ENCODE results near the gene RASA1. TPM values are rescaled to one million over a fixed set of nuclear protein-coding genes. Genes with fewer than 3 reads are reported as not detected.

The RASA1 gene
- 17.7 TPM for total RNA-seq

- Histone ChIP-seq H3K27me3 (ENCODE audit: control insufficient read depth in 3 of 3, insufficient read depth in 3 of 3, low read length in 3 of 3) (no peaks in the 10 kb centered on the region), H3K27ac (ENCODE audit: low read depth, low read length) (peak within 1 kb of the TSS; percentile 83), H3K4me3 (ENCODE audit: low read length in 3 of 3) (peak within 1 kb of the TSS; percentile 97 to 99 (median 99)), H3K9me3 (ENCODE audit: control insufficient read depth in 3 of 3, low read length in 3 of 3) (no peaks in the 10 kb centered on the region), H3K36me3 (ENCODE audit: control insufficient read depth in 3 of 3, insufficient read depth in 3 of 3, low read length in 3 of 3) (no peaks in the 10 kb centered on the region), H3K4me1 (ENCODE audit: control insufficient read depth in 3 of 3, insufficient read depth in 3 of 3, low read length in 3 of 3) (peaks cover 3 to 19% (median 9%) of the 10 kb centered on the region in 3 donors), H3K9ac (ENCODE audit: low read depth in 1 of 3, low read length in 3 of 3) (peak within 1 kb of the TSS; percentile 90 to 92 (median 91))
Measured at GRCh38 chr5:87267574-87268125, at the start of gene RASA1. Gene RASA1 (plus strand): TSS chr5:87267883. CDS start chr5:87268452, 569 bp downstream.

GRCh38 chr5:87229780-87230179, 37.9 kb upstream of the RASA1 start:
- no peaks in the 10 kb centered on the region for H3K4me1 ChIP-seq (ENCODE audit: control insufficient read depth in 3 of 3, insufficient read depth in 3 of 3, low read length in 3 of 3)
- no peaks in the 10 kb centered on the region for H3K27me3 ChIP-seq (ENCODE audit: control insufficient read depth in 3 of 3, insufficient read depth in 3 of 3, low read length in 3 of 3)
- H3K36me3 ChIP-seq (ENCODE audit: control insufficient read depth in 3 of 3, insufficient read depth in 3 of 3, low read length in 3 of 3): no peaks in the 10 kb centered on the region
- H3K27ac ChIP-seq (ENCODE audit: low read depth, low read length): no peak overlapping the region
- no peak overlapping the region for H3K9ac ChIP-seq (ENCODE audit: low read depth in 1 of 3, low read length in 3 of 3)
- H3K9me3 ChIP-seq (ENCODE audit: control insufficient read depth in 3 of 3, low read length in 3 of 3): no peaks in the 10 kb centered on the region
- no peak overlapping the region for H3K4me3 ChIP-seq (ENCODE audit: low read length in 3 of 3)

- Histone ChIP-seq H3K36me3 (ENCODE audit: control insufficient read depth in 3 of 3, insufficient read depth in 3 of 3, low read length in 3 of 3) (no peaks in the 10 kb centered on the region), H3K27me3 (ENCODE audit: control insufficient read depth in 3 of 3, insufficient read depth in 3 of 3, low read length in 3 of 3) (no peaks in the 10 kb centered on the region)
Measured at GRCh38 chr5:87231037-87231808, 36.5 kb upstream of the RASA1 start.

GRCh38 chr5:87233143-87233542, 34.5 kb upstream of the RASA1 start:
- no peak overlapping the region for H3K27ac ChIP-seq (ENCODE audit: low read depth, low read length)
- H3K27me3 ChIP-seq (ENCODE audit: control insufficient read depth in 3 of 3, insufficient read depth in 3 of 3, low read length in 3 of 3): no peaks in the 10 kb centered on the region
- H3K9me3 ChIP-seq (ENCODE audit: control insufficient read depth in 3 of 3, low read length in 3 of 3): no peaks in the 10 kb centered on the region
- no peak overlapping the region for H3K9ac ChIP-seq (ENCODE audit: low read depth in 1 of 3, low read length in 3 of 3)
- H3K36me3 ChIP-seq (ENCODE audit: control insufficient read depth in 3 of 3, insufficient read depth in 3 of 3, low read length in 3 of 3): no peaks in the 10 kb centered on the region
- H3K4me1 ChIP-seq (ENCODE audit: control insufficient read depth in 3 of 3, insufficient read depth in 3 of 3, low read length in 3 of 3): no peaks in the 10 kb centered on the region
- no peak overlapping the region for H3K4me3 ChIP-seq (ENCODE audit: low read length in 3 of 3)

More at GRCh38 chr5:87231037-87231808, 36.5 kb upstream of the RASA1 start:
- Histone ChIP-seq H3K27ac (ENCODE audit: low read depth, low read length) (no peak overlapping the region), H3K9ac (ENCODE audit: low read depth in 1 of 3, low read length in 3 of 3) (no peak overlapping the region), H3K4me3 (ENCODE audit: low read length in 3 of 3) (no peak overlapping the region), H3K9me3 (ENCODE audit: control insufficient read depth in 3 of 3, low read length in 3 of 3) (no peaks in the 10 kb centered on the region), H3K4me1 (ENCODE audit: control insufficient read depth in 3 of 3, insufficient read depth in 3 of 3, low read length in 3 of 3) (no peaks in the 10 kb centered on the region)

GRCh38 chr5:87241555-87241954, 26.1 kb upstream of the RASA1 start:
- no peaks in the 10 kb centered on the region for H3K4me1 ChIP-seq (ENCODE audit: control insufficient read depth in 3 of 3, insufficient read depth in 3 of 3, low read length in 3 of 3)

GRCh38 chr5:87242242-87242641, 25.4 kb upstream of the RASA1 start:
- H3K27ac ChIP-seq (ENCODE audit: low read depth, low read length): peak overlapping the region; percentile 6
- H3K4me3 ChIP-seq (ENCODE audit: low read length in 3 of 3): no peak overlapping the region
- H3K9ac ChIP-seq (ENCODE audit: low read depth in 1 of 3, low read length in 3 of 3): no peak overlapping the region
- no peaks in the 10 kb centered on the region for H3K4me1 ChIP-seq (ENCODE audit: control insufficient read depth in 3 of 3, insufficient read depth in 3 of 3, low read length in 3 of 3)
- H3K27me3 ChIP-seq (ENCODE audit: control insufficient read depth in 3 of 3, insufficient read depth in 3 of 3, low read length in 3 of 3): no peaks in the 10 kb centered on the region
- H3K36me3 ChIP-seq (ENCODE audit: control insufficient read depth in 3 of 3, insufficient read depth in 3 of 3, low read length in 3 of 3): no peaks in the 10 kb centered on the region
- H3K9me3 ChIP-seq (ENCODE audit: control insufficient read depth in 3 of 3, low read length in 3 of 3): no peaks in the 10 kb centered on the region

More at GRCh38 chr5:87241555-87241954, 26.1 kb upstream of the RASA1 start:
- H3K4me3 ChIP-seq (ENCODE audit: low read length in 3 of 3): no peak overlapping the region
- H3K9me3 ChIP-seq (ENCODE audit: control insufficient read depth in 3 of 3, low read length in 3 of 3): no peaks in the 10 kb centered on the region
- H3K36me3 ChIP-seq (ENCODE audit: control insufficient read depth in 3 of 3, insufficient read depth in 3 of 3, low read length in 3 of 3): no peaks in the 10 kb centered on the region
- H3K27me3 ChIP-seq (ENCODE audit: control insufficient read depth in 3 of 3, insufficient read depth in 3 of 3, low read length in 3 of 3): no peaks in the 10 kb centered on the region
- H3K27ac ChIP-seq (ENCODE audit: low read depth, low read length): no peak overlapping the region
- H3K9ac ChIP-seq (ENCODE audit: low read depth in 1 of 3, low read length in 3 of 3): no peak overlapping the region

- Histone ChIP-seq H3K9ac (ENCODE audit: low read depth in 1 of 3, low read length in 3 of 3) (no peak overlapping the region), H3K36me3 (ENCODE audit: control insufficient read depth in 3 of 3, insufficient read depth in 3 of 3, low read length in 3 of 3) (no peaks in the 10 kb centered on the region), H3K27ac (ENCODE audit: low read depth, low read length) (peak overlapping the region; percentile 20), H3K4me3 (ENCODE audit: low read length in 3 of 3) (no peak overlapping the region), H3K27me3 (ENCODE audit: control insufficient read depth in 3 of 3, insufficient read depth in 3 of 3, low read length in 3 of 3) (no peaks in the 10 kb centered on the region), H3K9me3 (ENCODE audit: control insufficient read depth in 3 of 3, low read length in 3 of 3) (no peaks in the 10 kb centered on the region), H3K4me1 (ENCODE audit: control insufficient read depth in 3 of 3, insufficient read depth in 3 of 3, low read length in 3 of 3) (no peaks in the 10 kb centered on the region)
Measured at GRCh38 chr5:87243161-87243844, 24.4 kb upstream of the RASA1 start.

GRCh38 chr5:87245451-87245850, 22.2 kb upstream of the RASA1 start:
- Histone ChIP-seq H3K36me3 (ENCODE audit: control insufficient read depth in 3 of 3, insufficient read depth in 3 of 3, low read length in 3 of 3) (no peaks in the 10 kb centered on the region), H3K27ac (ENCODE audit: low read depth, low read length) (no peak overlapping the region), H3K4me1 (ENCODE audit: control insufficient read depth in 3 of 3, insufficient read depth in 3 of 3, low read length in 3 of 3) (no peaks in the 10 kb centered on the region), H3K9me3 (ENCODE audit: control insufficient read depth in 3 of 3, low read length in 3 of 3) (no peaks in the 10 kb centered on the region), H3K9ac (ENCODE audit: low read depth in 1 of 3, low read length in 3 of 3) (no peak overlapping the region), H3K4me3 (ENCODE audit: low read length in 3 of 3) (no peak overlapping the region), H3K27me3 (ENCODE audit: control insufficient read depth in 3 of 3, insufficient read depth in 3 of 3, low read length in 3 of 3) (no peaks in the 10 kb centered on the region)

GRCh38 chr5:87246061-87246460, 21.6 kb upstream of the RASA1 start:
- Histone ChIP-seq H3K9me3 (ENCODE audit: control insufficient read depth in 3 of 3, low read length in 3 of 3) (no peaks in the 10 kb centered on the region), H3K4me3 (ENCODE audit: low read length in 3 of 3) (no peak overlapping the region), H3K27ac (ENCODE audit: low read depth, low read length) (no peak overlapping the region), H3K36me3 (ENCODE audit: control insufficient read depth in 3 of 3, insufficient read depth in 3 of 3, low read length in 3 of 3) (no peaks in the 10 kb centered on the region), H3K9ac (ENCODE audit: low read depth in 1 of 3, low read length in 3 of 3) (no peak overlapping the region), H3K27me3 (ENCODE audit: control insufficient read depth in 3 of 3, insufficient read depth in 3 of 3, low read length in 3 of 3) (no peaks in the 10 kb centered on the region), H3K4me1 (ENCODE audit: control insufficient read depth in 3 of 3, insufficient read depth in 3 of 3, low read length in 3 of 3) (no peaks in the 10 kb centered on the region)

- Histone ChIP-seq H3K9me3 (ENCODE audit: control insufficient read depth in 3 of 3, low read length in 3 of 3) (no peaks in the 10 kb centered on the region), H3K36me3 (ENCODE audit: control insufficient read depth in 3 of 3, insufficient read depth in 3 of 3, low read length in 3 of 3) (no peaks in the 10 kb centered on the region), H3K27me3 (ENCODE audit: control insufficient read depth in 3 of 3, insufficient read depth in 3 of 3, low read length in 3 of 3) (no peaks in the 10 kb centered on the region), H3K4me3 (ENCODE audit: low read length in 3 of 3) (no peak overlapping the region), H3K27ac (ENCODE audit: low read depth, low read length) (no peak overlapping the region), H3K9ac (ENCODE audit: low read depth in 1 of 3, low read length in 3 of 3) (no peak overlapping the region), H3K4me1 (ENCODE audit: control insufficient read depth in 3 of 3, insufficient read depth in 3 of 3, low read length in 3 of 3) (no peaks in the 10 kb centered on the region)
Measured at GRCh38 chr5:87252283-87252605, 15.4 kb upstream of the RASA1 start.
